Fibroblast of skin of abdomen (primary cell): ENCODE measurements around the gene MTX3.

ENCODE experiments used
- DNase-seq: peaks from one replicate; pipeline ENCODE4 v3.0.0-alpha.2; 2013

The MTX3 gene

DNA sequence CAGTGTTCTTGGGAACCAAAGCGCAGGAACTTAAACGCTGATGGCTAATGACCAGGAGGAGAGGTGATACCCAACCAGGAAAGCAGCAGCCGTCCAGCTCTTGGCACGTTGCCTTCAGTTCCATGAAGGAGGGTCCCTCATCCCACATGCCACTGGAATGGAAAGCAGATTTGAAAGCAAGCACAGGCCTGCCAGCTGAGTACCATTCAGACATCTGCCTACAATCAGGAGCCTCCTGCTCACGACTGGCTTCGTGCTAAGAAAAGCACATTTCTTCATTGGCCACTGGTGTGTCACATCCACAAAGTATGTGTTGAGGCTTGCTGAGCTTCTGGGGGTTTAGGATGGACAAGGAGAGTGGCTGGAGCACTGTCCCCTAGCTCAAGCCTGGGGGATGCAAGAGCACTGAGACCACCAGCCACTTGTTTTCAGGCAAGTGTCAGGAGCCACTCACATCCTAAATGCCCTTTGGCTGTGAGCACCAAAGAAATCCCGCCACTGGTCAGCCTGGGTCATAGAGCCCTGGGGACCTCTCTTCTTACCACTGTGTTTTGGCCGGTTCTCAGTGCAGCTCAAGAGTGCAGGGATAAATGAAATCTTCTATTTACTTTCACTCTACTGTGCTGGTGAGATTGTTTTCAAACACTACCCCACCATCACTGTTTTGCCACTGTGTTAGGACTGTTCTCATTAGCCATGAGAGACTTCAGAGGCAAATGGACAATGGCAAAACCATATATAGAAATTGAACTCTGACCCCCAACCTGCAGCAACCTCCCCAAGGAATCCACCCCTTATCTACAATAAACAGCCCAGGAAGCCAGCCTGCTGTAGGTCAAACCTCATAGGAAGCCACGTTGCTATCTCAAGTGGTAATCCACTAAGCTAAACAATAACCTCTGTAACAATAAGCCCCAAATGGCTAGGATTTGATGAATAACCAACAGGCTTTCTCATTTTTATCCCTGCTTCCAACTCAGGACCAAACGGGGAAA, 58.3 kb downstream of the MTX3 start:
- peak; percentile 56 for DNase-seq

DNA sequence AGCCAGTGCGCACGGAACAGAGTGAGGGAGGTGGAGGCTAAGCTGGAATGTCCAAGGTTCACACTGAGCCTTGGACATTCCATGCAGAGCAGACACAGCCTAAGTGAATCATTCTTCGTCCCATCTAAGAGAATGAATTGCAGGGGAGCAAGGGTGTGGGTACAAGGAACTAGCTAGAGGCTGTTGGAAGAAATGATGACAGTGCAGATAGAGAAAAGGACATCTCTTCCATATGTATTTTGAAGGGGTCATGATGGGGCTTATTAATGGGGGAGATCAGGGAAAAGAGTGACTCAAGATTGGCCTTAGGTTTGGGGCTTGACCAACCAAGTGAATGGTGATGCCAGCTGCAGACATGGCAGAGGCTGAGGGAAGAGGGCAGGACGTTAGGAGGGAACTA, 59.2 kb downstream of the MTX3 start:
- no peak for DNase-seq

DNA sequence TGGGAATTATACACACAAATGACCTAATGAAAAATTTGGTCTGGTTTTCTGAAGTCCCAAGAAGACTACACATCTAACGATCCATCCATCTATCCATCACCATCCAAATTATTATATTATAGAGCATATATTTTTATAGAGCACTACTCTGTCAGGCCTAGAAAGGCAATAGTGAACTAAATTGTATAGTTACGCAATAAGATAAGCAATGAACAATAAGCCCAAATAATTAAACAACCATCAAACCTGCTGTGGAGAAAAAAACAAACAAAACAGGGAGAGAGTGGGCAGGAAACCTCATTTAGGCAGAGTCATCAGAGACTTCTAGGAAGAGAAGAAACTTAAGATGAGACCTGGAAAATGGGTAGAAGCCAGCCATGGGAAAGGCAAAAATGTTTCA, 59.7 kb downstream of the MTX3 start:
- DNase-seq, result no peak

DNA sequence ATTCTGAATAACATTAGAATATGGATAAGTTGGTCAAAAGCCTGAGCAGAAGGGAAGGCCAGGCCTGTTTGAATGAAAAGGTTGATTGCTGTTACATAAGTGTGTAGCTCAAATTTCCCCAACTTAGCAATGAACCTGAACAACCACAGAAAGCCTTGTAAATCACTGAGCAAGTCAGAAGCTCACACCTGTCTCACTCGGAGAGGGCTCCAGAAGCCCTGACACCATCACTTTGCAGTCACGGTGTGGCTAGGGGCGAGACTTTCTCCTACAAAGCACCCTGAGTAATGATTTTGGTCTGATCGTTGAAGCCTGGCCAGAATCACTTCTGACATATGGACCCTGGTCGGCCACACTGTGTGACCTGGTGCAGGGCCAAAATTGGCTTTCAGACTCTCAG, 62.0 kb downstream of the MTX3 start:
- DNase-seq, result no peak
